IMR-90 (cell line): Measurements from ENCODE around the gene CMIP.

Source experiments
- BHLHE40 ChIP-seq: fragments of 150-350 bp; IDR thresholded peaks from 2 replicates; pipeline ENCODE4 v1.6.1; 2016; ENCODE audit warnings: mild to moderate bottlenecking, low read depth, low read length
- CEBPB ChIP-seq: IDR thresholded peaks from 2 replicates; pipeline ENCODE4 v1.6.1; 2012; ENCODE audit warnings: low read depth, low read length, improper control_type of control experiment
- CHD1 ChIP-seq: IDR thresholded peaks from 2 replicates; pipeline ENCODE4 v1.6.1; 2012; ENCODE audit warnings: low read depth, low read length, improper control_type of control experiment
- CTCF ChIP-seq: conservative IDR thresholded peaks from 2 replicates; pipeline ENCODE4 v1.5.1; 2012; ENCODE audit warnings: mild to moderate bottlenecking, low read depth, low read length, improper control_type of control experiment
- FOS ChIP-seq: fragments of 150-350 bp; IDR thresholded peaks from 2 replicates; pipeline ENCODE4 v1.6.1; 2016; ENCODE audit warnings: low read depth, low read length
- MXI1 ChIP-seq: IDR thresholded peaks from 2 replicates; pipeline ENCODE4 v1.6.1; 2012; ENCODE audit warnings: low read depth, mild to moderate bottlenecking, low read length, moderate library complexity, borderline replicate concordance
- POLR2A ChIP-seq: IDR thresholded peaks from 2 replicates; pipeline ENCODE4 v1.6.1; 2012; ENCODE audit warnings: mild to moderate bottlenecking, low read depth, low read length
- RAD21 ChIP-seq: IDR thresholded peaks from 2 replicates; pipeline ENCODE4 v1.6.1; 2012; ENCODE audit warnings: low read length, improper control_type of control experiment

- TF ChIP-seq MXI1 (no peak), CTCF (no peak), POLR2A (no peak), RAD21 (no peak), FOS (no peak), CEBPB (no peak), CHD1 (no peak), BHLHE40 (no peak)
These were observed 153.5 kb downstream of the CMIP start for GRCh38 chr16:81598083-81598482.
